HEK293 (cell line): ENCODE data around the gene SAMHD1.

Source experiments
- CTCF ChIA-PET: fragments of 350-600 bp; formaldehyde crosslinking; extraction: SDS; loops from one replicate; lab custom pipeline; 2021; ENCODE audit warnings: antibody characterized with exemption; lab: Yijun Ruan, JAX
- POLR2A ChIA-PET: fragments of 300-600 bp; formaldehyde crosslinking; extraction: SDS; loops from one replicate; lab custom pipeline; 2020; ENCODE audit warnings: antibody characterized with exemption, inconsistent platforms; lab: Yijun Ruan, JAX
- H3K27ac ChIP-seq: fragments of 200-500 bp; sonication (Bioruptor generic); 2 replicates; pipeline ENCODE4 v1.5.1; 2014; ENCODE audit warnings: low read depth, low read length, control low read depth, inconsistent platforms; ENCODE audit errors: extremely low read depth
- H3K36me3 ChIP-seq, 2 experiments: fragments of 200-500 bp in 1 of 2; sonication (Bioruptor generic) in 1 of 2; 1 replicate in 1 of 2; 2 replicates in 1 of 2; pipeline ENCODE4 v1.5.1; 2014 to 2017; ENCODE audit warnings: inconsistent platforms in 2 of 2, low read length in 2 of 2; ENCODE audit not compliant: control insufficient read depth in 2 of 2, insufficient read depth in 1 of 2
- H3K4me1 ChIP-seq: fragments of 200-500 bp; sonication (Bioruptor generic); 2 replicates; pipeline ENCODE4 v1.5.1; 2014; ENCODE audit warnings: mild to moderate bottlenecking, low read length, inconsistent platforms; ENCODE audit not compliant: control insufficient read depth, insufficient read depth
- H3K4me3 ChIP-seq: 2 replicates; pipeline ENCODE4 v1.5.1; 2011; ENCODE audit warnings: low read depth, mild to moderate bottlenecking, control low read depth, low read length, moderate library complexity
- H3K9me3 ChIP-seq: fragments of 200-500 bp; sonication (Bioruptor generic); 2 replicates; pipeline ENCODE4 v1.5.1; 2014; ENCODE audit warnings: low read depth, low read length, inconsistent platforms; ENCODE audit not compliant: control insufficient read depth, insufficient read depth
- HOXA7 ChIP-seq: sonication (generic); formaldehyde crosslinking; IDR thresholded peaks from 2 replicates; pipeline ENCODE4 v1.8.1; 2022; ENCODE audit warnings: missing genetic modification reagents, borderline replicate concordance
- SCRT2 ChIP-seq: fragments of 450-650 bp; formaldehyde crosslinking; IDR thresholded peaks from 2 replicates; pipeline ENCODE4 v1.5.1; 2016; ENCODE audit warnings: missing biosample characterization, missing genetic modification characterization
- SP2 ChIP-seq: fragments of 450-650 bp; formaldehyde crosslinking; IDR thresholded peaks from 2 replicates; pipeline ENCODE4 v1.5.1; 2016; ENCODE audit warnings: missing biosample characterization, missing genetic modification characterization
- TRIM28 ChIP-seq: IDR thresholded peaks from 2 replicates; pipeline ENCODE4 v1.6.1; 2011; ENCODE audit warnings: low read length, control low read depth, borderline replicate concordance
- YY1 ChIP-seq: fragments of 450-650 bp; formaldehyde crosslinking; IDR thresholded peaks from 2 replicates; pipeline ENCODE4 v1.5.1; 2018; ENCODE audit warnings: missing biosample characterization, missing genetic modification characterization
- ZBTB8A ChIP-seq: fragments of 450-650 bp; formaldehyde crosslinking; IDR thresholded peaks from 2 replicates; pipeline ENCODE4 v1.5.1; 2016; ENCODE audit warnings: missing biosample characterization, missing genetic modification characterization
- ZNF112 ChIP-seq: fragments of 450-650 bp; formaldehyde crosslinking; IDR thresholded peaks from 2 replicates; pipeline ENCODE4 v1.5.0; 2017; ENCODE audit warnings: missing biosample characterization, missing genetic modification characterization
- ZNF138 ChIP-seq: fragments of 450-650 bp; formaldehyde crosslinking; IDR thresholded peaks from 2 replicates; pipeline ENCODE4 v1.5.1; 2016; ENCODE audit warnings: missing biosample characterization, missing genetic modification characterization, borderline replicate concordance
- ZNF324 ChIP-seq: fragments of 450-650 bp; formaldehyde crosslinking; IDR thresholded peaks from 2 replicates; pipeline ENCODE4 v1.5.1; 2016; ENCODE audit warnings: missing biosample characterization, missing genetic modification characterization
- ZNF341 ChIP-seq: fragments of 450-650 bp; formaldehyde crosslinking; IDR thresholded peaks from 2 replicates; pipeline ENCODE4; 2016; ENCODE audit warnings: low read depth, missing biosample characterization, missing genetic modification characterization
- ZNF37A ChIP-seq: fragments of 450-650 bp; IDR thresholded peaks from 2 replicates; pipeline ENCODE4 v1.5.1; 2018; ENCODE audit warnings: missing biosample characterization, missing genetic modification characterization
- ZNF394 ChIP-seq: fragments of 450-650 bp; formaldehyde crosslinking; IDR thresholded peaks from 2 replicates; pipeline ENCODE4 v1.5.1; 2016; ENCODE audit warnings: missing biosample characterization, missing genetic modification characterization, mild to moderate bottlenecking, moderate library complexity, borderline replicate concordance
- ZNF404 ChIP-seq: fragments of 450-650 bp; formaldehyde crosslinking; IDR thresholded peaks from 2 replicates; pipeline ENCODE4 v1.5.1; 2017; ENCODE audit warnings: missing biosample characterization, missing genetic modification characterization
- ZNF48 ChIP-seq: fragments of 450-650 bp; formaldehyde crosslinking; IDR thresholded peaks from 2 replicates; pipeline ENCODE4 v1.5.1; 2016; ENCODE audit warnings: missing biosample characterization, missing genetic modification characterization
- ZNF514 ChIP-seq: fragments of 450-650 bp; formaldehyde crosslinking; IDR thresholded peaks from 2 replicates; pipeline ENCODE4 v1.5.1; 2016; ENCODE audit warnings: missing biosample characterization, missing genetic modification characterization
- ZNF558 ChIP-seq: fragments of 450-650 bp; formaldehyde crosslinking; IDR thresholded peaks from 2 replicates; pipeline ENCODE4 v1.5.1; 2016; ENCODE audit warnings: missing biosample characterization, missing genetic modification characterization
- ZNF585B ChIP-seq: fragments of 450-650 bp; formaldehyde crosslinking; IDR thresholded peaks from 2 replicates; pipeline ENCODE4 v1.5.1; 2016; ENCODE audit warnings: missing biosample characterization, missing genetic modification characterization
- ZNF600 ChIP-seq: fragments of 450-650 bp; formaldehyde crosslinking; IDR thresholded peaks from 2 replicates; pipeline ENCODE4 v1.5.1; 2016; ENCODE audit warnings: missing biosample characterization, missing genetic modification characterization
- ZNF610 ChIP-seq: fragments of 450-650 bp; formaldehyde crosslinking; IDR thresholded peaks from 2 replicates; pipeline ENCODE4 v1.5.1; 2016; ENCODE audit warnings: missing biosample characterization, missing genetic modification characterization, borderline replicate concordance
- ZNF76 ChIP-seq: fragments of 450-650 bp; formaldehyde crosslinking; IDR thresholded peaks from 2 replicates; pipeline ENCODE4; 2016; ENCODE audit warnings: low read depth, missing biosample characterization, missing genetic modification characterization, borderline replicate concordance
- ZNF768 ChIP-seq: fragments of 450-650 bp; formaldehyde crosslinking; IDR thresholded peaks from 2 replicates; pipeline ENCODE4 v1.5.1; 2018; ENCODE audit warnings: missing biosample characterization, mild to moderate bottlenecking, missing genetic modification characterization
- ZNF837 ChIP-seq: fragments of 450-650 bp; formaldehyde crosslinking; IDR thresholded peaks from 2 replicates; pipeline ENCODE4 v1.5.1; 2016; ENCODE audit warnings: missing biosample characterization, missing genetic modification characterization
- TF ChIP-seq, protein P1 (sequence below): sonication (generic); formaldehyde crosslinking; IDR thresholded peaks from 2 replicates; pipeline ENCODE4 v1.8.1; 2022; ENCODE audit warnings: mild to moderate bottlenecking, moderate library complexity, missing genetic modification reagents
- TF ChIP-seq, protein P2 (sequence below): fragments of 450-650 bp; formaldehyde crosslinking; IDR thresholded peaks from 2 replicates; pipeline ENCODE4 v1.5.1; 2017; ENCODE audit warnings: missing biosample characterization, missing genetic modification characterization
- TF ChIP-seq, protein P3 (sequence below): fragments of 450-650 bp; formaldehyde crosslinking; IDR thresholded peaks from 2 replicates; pipeline ENCODE4 v1.5.1; 2017; ENCODE audit warnings: missing biosample characterization, missing genetic modification characterization
- TF ChIP-seq, protein P4 (sequence below): fragments of 450-650 bp; formaldehyde crosslinking; IDR thresholded peaks from 2 replicates; pipeline ENCODE4 v1.5.1; 2016; ENCODE audit warnings: missing biosample characterization, missing genetic modification characterization

The SAMHD1 gene

DNA sequence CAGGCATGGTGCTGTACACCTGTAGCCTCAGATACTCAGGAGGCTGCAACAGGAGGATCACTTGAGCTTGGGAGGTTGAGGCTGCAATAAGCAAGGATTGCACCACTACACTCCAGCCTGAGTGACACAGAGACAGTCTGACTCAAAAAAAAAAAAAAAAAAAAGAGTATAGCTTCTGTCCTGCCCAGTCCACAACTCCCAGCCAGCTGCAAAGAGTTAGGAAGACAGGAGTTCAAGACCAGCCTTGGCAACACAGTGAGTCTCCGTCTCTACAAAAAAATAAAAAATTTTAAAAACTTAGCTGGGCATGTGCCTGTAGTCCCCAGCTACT lies 103.8 kb downstream of the SAMHD1 start:
- no peaks in the 10 kb centered on the region for H3K9me3 ChIP-seq
- no peak overlapping the region for H3K4me3 ChIP-seq
- H3K36me3 ChIP-seq, result no peaks in the 10 kb centered on the region; a peak in 1 of 3 replicates
- POLR2A ChIA-PET, result interaction anchor here (1.2 to 2.4 kb wide), 2 partner anchors 9 to 16 kb away, joined by 3 to 7 read pairs; a partner anchor contains a TSS
- no peaks in the 10 kb centered on the region for H3K4me1 ChIP-seq
- no peak for TF ChIP-seq ZNF514
- TF ChIP-seq ZNF404 (tag by site-specific recombination), result no peak
- peak; percentile 52 for TF ChIP-seq SCRT2 (tag by site-specific recombination)
- TF ChIP-seq ZNF837 (tag by site-specific recombination), result no peak
- TF ChIP-seq ZNF48, result no peak
- TF ChIP-seq ZNF768, result no peak
- no peak for TF ChIP-seq HOXA7
- TF ChIP-seq, protein P1, sequence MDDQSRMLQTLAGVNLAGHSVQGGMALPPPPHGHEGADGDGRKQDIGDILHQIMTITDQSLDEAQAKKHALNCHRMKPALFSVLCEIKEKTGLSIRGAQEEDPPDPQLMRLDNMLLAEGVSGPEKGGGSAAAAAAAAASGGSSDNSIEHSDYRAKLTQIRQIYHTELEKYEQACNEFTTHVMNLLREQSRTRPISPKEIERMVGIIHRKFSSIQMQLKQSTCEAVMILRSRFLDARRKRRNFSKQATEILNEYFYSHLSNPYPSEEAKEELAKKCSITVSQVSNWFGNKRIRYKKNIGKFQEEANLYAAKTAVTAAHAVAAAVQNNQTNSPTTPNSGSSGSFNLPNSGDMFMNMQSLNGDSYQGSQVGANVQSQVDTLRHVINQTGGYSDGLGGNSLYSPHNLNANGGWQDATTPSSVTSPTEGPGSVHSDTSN (CRISPR knock-in tag), result no peak
- CTCF ChIA-PET, result interaction anchor here (0.6 to 1.4 kb wide), 7 partner anchors 9 to 39 kb away, joined by 3 to 8 read pairs (median 4); a partner anchor contains a TSS
- H3K27ac ChIP-seq, result no peak overlapping the region

DNA sequence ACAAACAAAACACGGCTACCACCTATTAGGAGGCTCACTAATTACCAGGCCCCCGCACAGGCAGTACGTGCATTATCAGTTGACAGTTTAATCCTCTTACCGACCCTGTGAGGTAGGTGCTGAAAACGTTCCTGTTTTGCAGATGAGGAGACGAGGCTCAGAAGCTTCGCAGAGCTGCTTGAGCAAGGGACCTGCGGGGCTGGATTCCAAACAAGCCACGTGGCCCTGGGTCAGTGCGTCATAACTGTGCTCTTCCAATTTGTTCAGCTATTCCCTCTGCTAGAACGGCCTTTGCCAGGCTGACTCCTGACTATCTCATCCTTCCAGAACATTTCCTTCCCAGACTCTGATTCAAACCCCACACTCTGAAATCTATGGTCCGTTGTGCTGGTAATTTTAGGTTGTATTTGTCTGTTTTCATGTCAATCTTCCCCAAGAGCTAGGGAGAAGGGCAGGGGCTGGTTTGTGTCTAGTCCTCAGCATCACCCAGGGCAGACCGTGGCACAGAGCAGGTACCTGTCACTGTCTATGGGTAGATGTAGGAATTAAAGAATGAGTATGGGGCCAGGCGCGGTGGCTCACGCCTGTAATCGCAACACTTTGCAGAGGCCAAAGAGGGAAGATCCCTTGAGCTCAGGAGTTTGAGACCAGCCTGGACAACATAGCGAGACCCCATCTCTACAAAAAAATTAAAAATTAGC lies 104.3 kb downstream of the SAMHD1 start:
- Histone ChIP-seq H3K9me3 (no peaks in the 10 kb centered on the region), H3K4me3 (no peak overlapping the region), H3K4me1 (no peaks in the 10 kb centered on the region), H3K27ac (no peak overlapping the region), H3K36me3 (no peaks in the 10 kb centered on the region; a peak in 1 of 3 replicates)
- POLR2A ChIA-PET, result interaction anchor here (1.2 to 2.4 kb wide), 3 partner anchors 9 to 16 kb away, joined by 3 to 7 read pairs (median 7); a partner anchor contains a TSS
- CTCF ChIA-PET, result interaction anchor here (0.6 to 1.4 kb wide), 4 partner anchors 9 to 38 kb away, joined by 3 to 8 read pairs (median 4); no protein-coding TSS in a partner anchor
- TF ChIP-seq ZNF341 (tag by site-specific recombination) (peak; percentile 85), ZNF394 (tag by site-specific recombination) (peak; percentile 53; the same call in 1 of the 2 replicates), YY1 (tag by site-specific recombination) (no peak), ZBTB8A (no peak), ZNF600 (tag by site-specific recombination) (peak; percentile 73), ZNF76 (tag by site-specific recombination) (no peak), ZNF558 (tag by site-specific recombination) (no peak), SP2 (tag by site-specific recombination) (no peak), ZNF37A (tag by site-specific recombination) (no peak), ZNF585B (tag by site-specific recombination) (no peak), ZNF112 (tag by site-specific recombination) (no peak), ZNF138 (tag by site-specific recombination) (no peak), TRIM28 (0 out of 2 replicates have a peak, but pooled peaks have one; percentile 23), ZNF610 (no peak), ZNF324 (tag by site-specific recombination) (no peak)
- TF ChIP-seq, protein P2, sequence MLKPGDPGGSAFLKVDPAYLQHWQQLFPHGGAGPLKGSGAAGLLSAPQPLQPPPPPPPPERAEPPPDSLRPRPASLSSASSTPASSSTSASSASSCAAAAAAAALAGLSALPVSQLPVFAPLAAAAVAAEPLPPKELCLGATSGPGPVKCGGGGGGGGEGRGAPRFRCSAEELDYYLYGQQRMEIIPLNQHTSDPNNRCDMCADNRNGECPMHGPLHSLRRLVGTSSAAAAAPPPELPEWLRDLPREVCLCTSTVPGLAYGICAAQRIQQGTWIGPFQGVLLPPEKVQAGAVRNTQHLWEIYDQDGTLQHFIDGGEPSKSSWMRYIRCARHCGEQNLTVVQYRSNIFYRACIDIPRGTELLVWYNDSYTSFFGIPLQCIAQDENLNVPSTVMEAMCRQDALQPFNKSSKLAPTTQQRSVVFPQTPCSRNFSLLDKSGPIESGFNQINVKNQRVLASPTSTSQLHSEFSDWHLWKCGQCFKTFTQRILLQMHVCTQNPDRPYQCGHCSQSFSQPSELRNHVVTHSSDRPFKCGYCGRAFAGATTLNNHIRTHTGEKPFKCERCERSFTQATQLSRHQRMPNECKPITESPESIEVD (tag by site-specific recombination), result no peak
- TF ChIP-seq, protein P3, sequence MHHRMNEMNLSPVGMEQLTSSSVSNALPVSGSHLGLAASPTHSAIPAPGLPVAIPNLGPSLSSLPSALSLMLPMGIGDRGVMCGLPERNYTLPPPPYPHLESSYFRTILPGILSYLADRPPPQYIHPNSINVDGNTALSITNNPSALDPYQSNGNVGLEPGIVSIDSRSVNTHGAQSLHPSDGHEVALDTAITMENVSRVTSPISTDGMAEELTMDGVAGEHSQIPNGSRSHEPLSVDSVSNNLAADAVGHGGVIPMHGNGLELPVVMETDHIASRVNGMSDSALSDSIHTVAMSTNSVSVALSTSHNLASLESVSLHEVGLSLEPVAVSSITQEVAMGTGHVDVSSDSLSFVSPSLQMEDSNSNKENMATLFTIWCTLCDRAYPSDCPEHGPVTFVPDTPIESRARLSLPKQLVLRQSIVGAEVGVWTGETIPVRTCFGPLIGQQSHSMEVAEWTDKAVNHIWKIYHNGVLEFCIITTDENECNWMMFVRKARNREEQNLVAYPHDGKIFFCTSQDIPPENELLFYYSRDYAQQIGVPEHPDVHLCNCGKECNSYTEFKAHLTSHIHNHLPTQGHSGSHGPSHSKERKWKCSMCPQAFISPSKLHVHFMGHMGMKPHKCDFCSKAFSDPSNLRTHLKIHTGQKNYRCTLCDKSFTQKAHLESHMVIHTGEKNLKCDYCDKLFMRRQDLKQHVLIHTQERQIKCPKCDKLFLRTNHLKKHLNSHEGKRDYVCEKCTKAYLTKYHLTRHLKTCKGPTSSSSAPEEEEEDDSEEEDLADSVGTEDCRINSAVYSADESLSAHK (tag by site-specific recombination), result no peak
- TF ChIP-seq, protein P4, sequence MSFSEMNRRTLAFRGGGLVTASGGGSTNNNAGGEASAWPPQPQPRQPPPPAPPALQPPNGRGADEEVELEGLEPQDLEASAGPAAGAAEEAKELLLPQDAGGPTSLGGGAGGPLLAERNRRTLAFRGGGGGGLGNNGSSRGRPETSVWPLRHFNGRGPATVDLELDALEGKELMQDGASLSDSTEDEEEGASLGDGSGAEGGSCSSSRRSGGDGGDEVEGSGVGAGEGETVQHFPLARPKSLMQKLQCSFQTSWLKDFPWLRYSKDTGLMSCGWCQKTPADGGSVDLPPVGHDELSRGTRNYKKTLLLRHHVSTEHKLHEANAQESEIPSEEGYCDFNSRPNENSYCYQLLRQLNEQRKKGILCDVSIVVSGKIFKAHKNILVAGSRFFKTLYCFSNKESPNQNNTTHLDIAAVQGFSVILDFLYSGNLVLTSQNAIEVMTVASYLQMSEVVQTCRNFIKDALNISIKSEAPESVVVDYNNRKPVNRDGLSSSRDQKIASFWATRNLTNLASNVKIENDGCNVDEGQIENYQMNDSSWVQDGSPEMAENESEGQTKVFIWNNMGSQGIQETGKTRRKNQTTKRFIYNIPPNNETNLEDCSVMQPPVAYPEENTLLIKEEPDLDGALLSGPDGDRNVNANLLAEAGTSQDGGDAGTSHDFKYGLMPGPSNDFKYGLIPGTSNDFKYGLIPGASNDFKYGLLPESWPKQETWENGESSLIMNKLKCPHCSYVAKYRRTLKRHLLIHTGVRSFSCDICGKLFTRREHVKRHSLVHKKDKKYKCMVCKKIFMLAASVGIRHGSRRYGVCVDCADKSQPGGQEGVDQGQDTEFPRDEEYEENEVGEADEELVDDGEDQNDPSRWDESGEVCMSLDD (tag by site-specific recombination), result no peak
